Mucosa of descending colon (tissue), 3 donors: Measurements from ENCODE around the gene ENHO. TPM values are rescaled to one million over a fixed set of nuclear protein-coding genes. Genes with fewer than 3 reads are reported as not detected.

Experiments used
- ATAC-seq: fragments of 200-7000 bp; cut with Tn5 transposase; one replicate; pipeline ENCODE4 v1.9.1; 2020; ENCODE audit warnings: mild to moderate bottlenecking, moderate library complexity
- DNase-seq, 3 donors: peaks; one replicate each; pipeline ENCODE4 v3.0.0-alpha.2; 2020
- H3K36me3 ChIP-seq: fragments of 200-600 bp; one replicate; pipeline ENCODE4 v1.8.0; 2021; ENCODE audit warnings: low read depth, mild to moderate bottlenecking
- H3K4me1 ChIP-seq: fragments of 200-600 bp; one replicate; pipeline ENCODE4 v1.8.0; 2021; ENCODE audit warnings: low read depth, mild to moderate bottlenecking
- H3K4me3 ChIP-seq: fragments of 200-600 bp; one replicate; pipeline ENCODE4 v1.8.0; 2021; ENCODE audit warnings: mild to moderate bottlenecking
- H3K9me3 ChIP-seq: fragments of 200-600 bp; one replicate; pipeline ENCODE4 v1.8.0; 2021; ENCODE audit warnings: mild to moderate bottlenecking
- CTCF ChIP-seq: fragments of 200-600 bp; IDR thresholded peaks from one replicate; pipeline ENCODE4 v1.8.0; 2022; ENCODE audit warnings: antibody characterized with exemption, mild to moderate bottlenecking
- intact Hi-C, 2 donors: fragments of 100-400 bp; cut with DNase I in 1 of 2; cut with micrococcal nuclease in 1 of 2; formaldehyde crosslinking; loops; one replicate each; pipeline versions ENCODE4 v1.11.0 to v1.11.1; 2022; cut with DNase I, micrococcal nuclease
- total RNA-seq, 3 donors: library from RNA; stranded (reverse); fragmentation: NEBNext Ultra II Directional in 2 of 3; extraction: Animal tissue kit (Norgen Biotek cat#: 25700) in 2 of 3; gene quantifications; one replicate each; pipeline versions ENCODE4 v1.2.1 to v1.2.4, GENCODE V29; 2021 to 2023
- donor health status: DM: no; HTN: no; CAD: no; lungs with moderate emphysema.
- donor health status: DM: no; HTN: no; CAD: no.
- donor health status: DM: no; HTN: yes; CAD: no.

Gene ENHO
- total RNA-seq, 3 donors from 2014 or later = 1.4 to 2.0 (median 1.5) TPM

DNA sequence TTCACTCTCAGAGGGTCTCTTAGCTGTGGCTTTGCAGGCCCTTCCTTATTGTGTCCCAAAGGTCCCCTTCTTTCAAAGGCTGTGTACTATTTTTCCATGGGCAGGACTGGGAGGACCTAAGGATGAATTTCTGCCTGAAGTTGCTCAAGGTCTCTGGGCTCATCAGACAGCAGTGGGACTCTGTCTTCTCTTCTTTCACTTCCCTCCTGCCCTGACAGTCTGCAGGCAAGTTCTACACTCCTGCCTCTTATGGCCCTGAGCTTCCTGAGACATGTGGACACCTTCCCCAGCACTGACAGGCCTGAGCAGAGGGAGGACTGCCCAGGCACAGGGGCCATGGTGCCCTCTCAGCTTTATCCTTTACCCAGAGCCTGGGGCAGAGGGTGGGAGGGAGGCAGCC lies 14.8 kb downstream of the ENHO start:
- Histone ChIP-seq H3K4me1 (no peaks in the 10 kb centered on the region), H3K9me3 (no peaks in the 10 kb centered on the region), H3K4me3 (no peak overlapping the region), H3K36me3 (no peaks in the 10 kb centered on the region)
- DNase-seq = no peak
- no peak for ATAC-seq
- intact Hi-C loops = loop anchor here in 1 of 2 donors (10.0 kb wide), 1 partner anchor 63 kb away; no protein-coding TSS in a partner anchor
- no peak for TF ChIP-seq CTCF

- intact Hi-C loops = loop anchor here in 1 of 2 donors (10.0 kb wide), 1 partner anchor 63 kb away; no protein-coding TSS in a partner anchor
- TF ChIP-seq CTCF = no peak
- H3K4me3 ChIP-seq = no peak overlapping the region
- no peaks in the 10 kb centered on the region for H3K9me3 ChIP-seq
- H3K4me1 ChIP-seq = no peaks in the 10 kb centered on the region
- H3K36me3 ChIP-seq = no peaks in the 10 kb centered on the region
- no peak for ATAC-seq
- DNase-seq = no peak
Observed at GRCh38 chr9:34507556-34507955, 15.2 kb downstream of the ENHO start.

GRCh38 chr9:34506623-34507022 lies 16.2 kb downstream of the ENHO start:
- intact Hi-C loops = loop anchor here in 1 of 2 donors (10.0 kb wide), 1 partner anchor 62 kb away; no protein-coding TSS in a partner anchor
- TF ChIP-seq CTCF = no peak
- no peak for DNase-seq
- Histone ChIP-seq H3K4me3 (no peak overlapping the region), H3K4me1 (no peaks in the 10 kb centered on the region), H3K9me3 (no peaks in the 10 kb centered on the region), H3K36me3 (no peaks in the 10 kb centered on the region)
- ATAC-seq = no peak

- Histone ChIP-seq H3K4me3 (no peak overlapping the region), H3K9me3 (no peaks in the 10 kb centered on the region), H3K36me3 (no peaks in the 10 kb centered on the region), H3K4me1 (no peaks in the 10 kb centered on the region)
- intact Hi-C loops = loop anchor here in 1 of 2 donors (10.0 kb wide), 1 partner anchor 61 kb away; no protein-coding TSS in a partner anchor
- DNase-seq (no peak), ATAC-seq (peak; percentile 19)
- TF ChIP-seq CTCF = no peak
Observed at GRCh38 chr9:34505370-34506120, 17.2 kb downstream of the ENHO start.

DNA sequence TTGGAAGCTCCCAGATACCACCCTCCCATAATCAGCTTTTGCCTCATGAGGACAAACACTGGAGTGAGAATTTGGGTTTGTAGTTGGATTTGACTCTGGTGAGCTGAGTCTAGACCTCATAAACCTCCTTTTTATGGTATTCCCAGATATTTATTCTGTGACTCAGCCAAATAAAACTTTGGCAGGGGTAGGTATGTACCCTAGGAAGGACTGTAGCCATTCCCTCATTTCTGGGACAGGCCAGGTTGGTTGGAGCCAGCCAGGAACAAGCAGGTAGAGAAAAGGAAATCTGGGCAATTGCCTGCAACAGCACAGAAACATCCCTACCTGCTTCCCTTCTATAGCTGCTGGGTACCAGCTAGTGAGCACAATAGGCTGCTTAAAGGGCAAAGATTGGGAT lies 19.4 kb downstream of the ENHO start:
- intact Hi-C loops = loop anchor here in 1 of 2 donors (10.0 kb wide), 1 partner anchor 59 kb away; no protein-coding TSS in a partner anchor
- Histone ChIP-seq H3K4me3 (no peak overlapping the region), H3K36me3 (no peaks in the 10 kb centered on the region), H3K9me3 (no peaks in the 10 kb centered on the region), H3K4me1 (no peaks in the 10 kb centered on the region)
- DNase-seq (no peak), ATAC-seq (peak; percentile 26)
- no peak for TF ChIP-seq CTCF
